ENCODE data around the gene DRC1.

DNA sequence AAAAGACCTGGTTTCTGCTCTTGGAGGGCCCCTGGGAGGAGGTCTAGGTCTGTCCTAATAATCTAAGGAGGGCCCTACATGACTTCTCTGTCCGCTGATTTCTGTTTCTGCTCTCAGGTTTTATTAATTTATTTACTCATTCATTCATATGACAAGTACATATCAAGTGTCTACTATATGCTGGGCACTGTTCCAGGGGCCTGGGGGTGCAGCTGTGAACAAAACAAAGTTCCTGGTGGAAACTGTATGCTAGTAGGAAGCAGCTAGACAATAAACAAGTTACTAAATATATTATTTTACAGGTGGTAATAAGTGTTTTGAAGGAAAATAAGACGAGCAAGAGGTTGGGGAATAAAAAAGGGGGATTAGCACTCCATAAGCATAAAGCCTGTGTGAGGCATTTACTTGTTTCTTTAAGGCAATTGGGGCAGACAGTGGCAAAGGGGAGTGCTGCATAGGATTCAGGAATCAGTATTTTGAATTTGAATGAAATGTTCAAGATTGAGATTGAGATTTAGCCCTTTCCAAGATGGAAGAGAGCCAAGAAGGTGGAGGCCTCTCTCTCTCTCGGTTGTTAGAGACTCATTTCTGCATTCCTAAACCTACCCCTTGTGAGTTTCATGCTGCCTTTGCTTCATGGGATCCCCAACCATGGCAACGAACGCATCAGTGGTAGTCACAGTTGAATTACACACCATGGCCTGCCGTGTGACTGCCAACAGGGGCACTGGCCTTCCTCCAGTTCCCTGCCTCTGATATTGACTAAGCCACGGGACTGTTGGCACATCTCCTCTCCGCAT lies 28.3 kb downstream of the DRC1 start:
- TF ChIP-seq, protein P1, sequence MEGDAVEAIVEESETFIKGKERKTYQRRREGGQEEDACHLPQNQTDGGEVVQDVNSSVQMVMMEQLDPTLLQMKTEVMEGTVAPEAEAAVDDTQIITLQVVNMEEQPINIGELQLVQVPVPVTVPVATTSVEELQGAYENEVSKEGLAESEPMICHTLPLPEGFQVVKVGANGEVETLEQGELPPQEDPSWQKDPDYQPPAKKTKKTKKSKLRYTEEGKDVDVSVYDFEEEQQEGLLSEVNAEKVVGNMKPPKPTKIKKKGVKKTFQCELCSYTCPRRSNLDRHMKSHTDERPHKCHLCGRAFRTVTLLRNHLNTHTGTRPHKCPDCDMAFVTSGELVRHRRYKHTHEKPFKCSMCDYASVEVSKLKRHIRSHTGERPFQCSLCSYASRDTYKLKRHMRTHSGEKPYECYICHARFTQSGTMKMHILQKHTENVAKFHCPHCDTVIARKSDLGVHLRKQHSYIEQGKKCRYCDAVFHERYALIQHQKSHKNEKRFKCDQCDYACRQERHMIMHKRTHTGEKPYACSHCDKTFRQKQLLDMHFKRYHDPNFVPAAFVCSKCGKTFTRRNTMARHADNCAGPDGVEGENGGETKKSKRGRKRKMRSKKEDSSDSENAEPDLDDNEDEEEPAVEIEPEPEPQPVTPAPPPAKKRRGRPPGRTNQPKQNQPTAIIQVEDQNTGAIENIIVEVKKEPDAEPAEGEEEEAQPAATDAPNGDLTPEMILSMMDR (IDR thresholded peaks at IDR 0.05) = no peak
- no peak for TF ChIP-seq POLR2A (IDR thresholded peaks at IDR 0.05)
